Kidney (tissue), 14 donors: ENCODE measurements around the gene ZFP69B. TPM values are rescaled to one million over a fixed set of nuclear protein-coding genes. Genes with fewer than 3 reads are reported as not detected.

Source experiments
- DNase-seq, 5 donors: peaks; one replicate each; pipeline ENCODE4 v3.0.0-alpha.2; 2013 to 2020
- FAIRE-seq: peaks from 2 replicates; lab custom pipeline; 2012; peaks lifted over from hg19 to GRCh38; lab: Jason Lieb, UNC
- H3K27ac ChIP-seq, 2 donors: one replicate each; pipeline ENCODE4 v1.7.0; 2013; ENCODE audit warnings: low read depth in 2 of 2, low read length in 2 of 2, inconsistent platforms in 1 of 2
- H3K27me3 ChIP-seq: one replicate; pipeline ENCODE4 v1.7.1; 2013; ENCODE audit warnings: low read length, inconsistent platforms; ENCODE audit not compliant: control insufficient read depth, insufficient read depth
- H3K36me3 ChIP-seq, 3 donors: one replicate each; pipeline versions ENCODE4 v1.7.0 to v1.7.1; 2013; ENCODE audit warnings: low read length in 3 of 3, control low read depth in 1 of 3, inconsistent platforms in 1 of 3; ENCODE audit not compliant: insufficient read depth in 3 of 3, control insufficient read depth in 2 of 3
- H3K4me1 ChIP-seq, 3 donors: one replicate each; pipeline versions ENCODE4 v1.7.0 to v1.7.1; 2013; ENCODE audit warnings: low read length in 3 of 3, inconsistent platforms in 1 of 3, low read depth in 1 of 3; ENCODE audit not compliant: control insufficient read depth in 2 of 3, insufficient read depth in 2 of 3
- H3K4me3 ChIP-seq, 3 donors: one replicate each; pipeline versions ENCODE4 v1.7.0 to v1.8.1; 2013; ENCODE audit warnings: low read length in 3 of 3, control low read depth in 1 of 3, inconsistent platforms in 1 of 3
- H3K9ac ChIP-seq, 3 donors: one replicate each; pipeline versions ENCODE4 v1.7.0 to v1.7.1; 2013; ENCODE audit warnings: low read length in 3 of 3, control low read depth in 1 of 3, inconsistent platforms in 1 of 3
- H3K9me3 ChIP-seq, 3 donors: one replicate each; pipeline versions ENCODE4 v1.7.0 to v1.7.1; 2013; ENCODE audit warnings: low read length in 3 of 3, control low read depth in 1 of 3, inconsistent platforms in 1 of 3; ENCODE audit not compliant: control insufficient read depth in 2 of 3, insufficient read depth in 1 of 3
- CTCF ChIP-seq: IDR thresholded peaks from 3 replicates; pipeline ENCODE4 v1.5.1; 2012; ENCODE audit warnings: mild to moderate bottlenecking, moderate library complexity, borderline replicate concordance; ENCODE audit not compliant: insufficient read depth; ENCODE audit errors: extremely low read depth
- intact Hi-C: fragments of 100-400 bp; cut with DNase I; formaldehyde crosslinking; loops from one replicate; pipeline ENCODE4 v1.11.1; 2022
- polyA plus RNA-seq: library from polyadenylated mRNA; stranded (reverse); fragments of 350-450 nt; fragmentation: Illumina TruSeq; extraction: RNeasy Lipid Tissue Mini Kit (QIAGEN cat#74804); gene quantifications from one replicate; pipeline ENCODE4 v1.2.3, GENCODE V29; 2014; ENCODE audit warnings: low read depth, low replicate concordance; ENCODE audit not compliant: insufficient read depth
- total RNA-seq: library from RNA; stranded (reverse); fragmentation: NEBNext Ultra II Directional; extraction: Animal tissue kit (Norgen Biotek cat#: 25700); gene quantifications from one replicate; pipeline ENCODE4 v1.2.1, GENCODE V29; 2021
- donor health status: control.
- donor health status: control.
- donor health status: control.
- donor health status: control.
- donor health status: control.
- donor health status: DM: yes; HTN: yes; CAD: no.
- donor health status: Normal renal cell carcinoma (clear cell type).

The ZFP69B gene
- total and polyA plus RNA-seq, 2 donors from 2014 or later = 0.62 to 2.1 TPM

GRCh38 chr1:40450495-40451237, 390 bp downstream of the ZFP69B start:
- DNase-seq (peak in 3 of 5 donors; percentile 36 to 62 (median 39)), FAIRE-seq (no peak)
- intact Hi-C loops = no loop called here
- peak overlapping the region; percentile 20 to 82 (median 68) for H3K9ac ChIP-seq
- H3K27ac ChIP-seq = peak overlapping the region in 1 of 2 donors; percentile 57
- H3K36me3 ChIP-seq = no peaks in the 10 kb centered on the region
- no peak for TF ChIP-seq CTCF
- peak overlapping the region; percentile 84 to 92 (median 86) for H3K4me3 ChIP-seq
- H3K9me3 ChIP-seq = no peaks in the 10 kb centered on the region
- H3K27me3 ChIP-seq = no peaks in the 10 kb centered on the region
- peaks cover 0 to 6% (median 0%) of the 10 kb centered on the region in 3 donors for H3K4me1 ChIP-seq

- Histone ChIP-seq H3K9ac (no peak overlapping the region), H3K4me1 (peaks cover 0 to 6% (median 0%) of the 10 kb centered on the region in 3 donors)
- no peak for TF ChIP-seq CTCF
Measured at GRCh38 chr1:40451238-40451585, 936 bp downstream of the ZFP69B start.

GRCh38 chr1:40454873-40455272, 4.6 kb downstream of the ZFP69B start:
- H3K27me3 ChIP-seq = no peaks in the 10 kb centered on the region
- TF ChIP-seq CTCF = no peak
- H3K27ac ChIP-seq = no peak overlapping the region
- DNase-seq = no peak
- H3K9ac ChIP-seq = no peak overlapping the region
- H3K36me3 ChIP-seq = no peaks in the 10 kb centered on the region
- FAIRE-seq = no peak
- intact Hi-C loops = no loop called here
- H3K9me3 ChIP-seq = peaks cover 0 to 19% (median 10%) of the 10 kb centered on the region in 3 donors
- no peak overlapping the region for H3K4me3 ChIP-seq
- H3K4me1 ChIP-seq = peaks cover 0 to 4% (median 0%) of the 10 kb centered on the region in 3 donors

More at GRCh38 chr1:40451238-40451585, 936 bp downstream of the ZFP69B start:
- H3K9me3 ChIP-seq = no peaks in the 10 kb centered on the region
- intact Hi-C loops = no loop called here
- DNase-seq (no peak), FAIRE-seq (no peak)
- H3K27ac ChIP-seq = no peak overlapping the region
- no peaks in the 10 kb centered on the region for H3K36me3 ChIP-seq
- no peaks in the 10 kb centered on the region for H3K27me3 ChIP-seq
- no peak overlapping the region for H3K4me3 ChIP-seq
